Gastrocnemius medialis (tissue), 4 donors: ENCODE data around the gene CXCL1. TPM values are rescaled to one million over a fixed set of nuclear protein-coding genes. Genes with fewer than 3 reads are reported as not detected.

Experiments
- ATAC-seq, 2 donors: fragments of 150-250 bp; one replicate each; pipeline ENCODE4 v1.9.1; 2016
- DNase-seq, 2 donors: peaks; one replicate each; pipeline ENCODE4 v3.0.0-alpha.2; 2019
- H3K27ac ChIP-seq, 4 donors: fragments of 200-600 bp; sonication (generic); 1 replicate in 1 of 4; 2 replicates in 3 of 4; pipeline ENCODE4 v1.5.1; 2016 to 2018; ENCODE audit warnings: mild to moderate bottlenecking in 2 of 4, moderate library complexity in 1 of 4
- H3K27me3 ChIP-seq, 3 donors: fragments of 200-600 bp; sonication (generic) in 2 of 3; 1 replicate in 1 of 3; 2 replicates in 2 of 3; pipeline versions ENCODE4 v1.5.1 to v1.6.0; 2016 to 2019; ENCODE audit warnings: mild to moderate bottlenecking in 1 of 3, moderate library complexity in 1 of 3
- H3K36me3 ChIP-seq, 2 donors: fragments of 200-600 bp; sonication (generic) in 1 of 2; one replicate each; pipeline ENCODE4 v1.5.1; 2017 to 2018
- H3K4me1 ChIP-seq, 2 donors: fragments of 200-600 bp; sonication (generic) in 1 of 2; one replicate each; pipeline ENCODE4 v1.5.1; 2016 to 2017; ENCODE audit warnings: mild to moderate bottlenecking in 2 of 2
- H3K4me3 ChIP-seq, 4 donors: fragments of 200-600 bp; sonication (generic) in 3 of 4; 1 replicate in 1 of 4; 2 replicates in 3 of 4; pipeline ENCODE4 v1.5.1; 2016 to 2019; ENCODE audit warnings: mild to moderate bottlenecking in 2 of 4
- H3K9me3 ChIP-seq, 3 donors: fragments of 200-600 bp; sonication (generic) in 2 of 3; 1 replicate in 1 of 3; 2 replicates in 2 of 3; pipeline ENCODE4 v1.5.1; 2016 to 2019
- CTCF ChIP-seq, 5 experiments: fragments of 450-650 bp in 3 of 5; fragments of 200-600 bp in 2 of 5; sonication (generic) in 2 of 5; IDR thresholded peaks in 4 of 5; conservative IDR thresholded peaks in 1 of 5; 1 replicate in 4 of 5; 2 replicates in 1 of 5; pipeline ENCODE4 v1.5.1; 2016 to 2019; ENCODE audit warnings: antibody characterized with exemption in 5 of 5, mild to moderate bottlenecking in 3 of 5, moderate library complexity in 3 of 5
- POLR2A ChIP-seq, 2 donors: fragments of 450-650 bp; IDR thresholded peaks; one replicate each; pipeline ENCODE4 v1.6.1; 2017; ENCODE audit warnings: antibody characterized with exemption in 2 of 2, mild to moderate bottlenecking in 2 of 2, moderate library complexity in 2 of 2
- in situ Hi-C, 4 donors: fragments of 200-750 bp; cut with MboI; loops; one replicate each; pipeline versions ENCODE4 v1.15.0 to v1.8.0; 2017; ENCODE audit warnings: low sequenced_read_pairs in 4 of 4
- intact Hi-C: fragments of 100-400 bp; cut with DNase I; formaldehyde crosslinking; loops from one replicate; pipeline ENCODE4 v1.15.1; 2023; ENCODE audit warnings: low total_unique reads
- total RNA-seq, 4 donors: library from RNA; depleted of rRNA; stranded (reverse); fragments of >200 nt; gene quantifications; one replicate each; pipeline versions ENCODE4 v1.1.0 to v1.2.3, GENCODE V29; 2016

Gene CXCL1
- total RNA-seq, 4 donors from 2014 or later: 2.7 to 3.2 TPM; not detected in 2

- ATAC-seq (no peak), DNase-seq (no peak)
- no peak for TF ChIP-seq POLR2A (IDR thresholded peaks at IDR 0.05)
- Histone ChIP-seq H3K36me3 (no peaks in the 10 kb centered on the region), H3K27me3 (peaks cover 0 to 4% (median 0%) of the 10 kb centered on the region in 3 donors), H3K9me3 (no peaks in the 10 kb centered on the region), H3K4me1 (no peaks in the 10 kb centered on the region), H3K27ac (no peak overlapping the region), H3K4me3 (no peak overlapping the region)
- in situ Hi-C loops: no loop called here
- intact Hi-C loops: no loop called here
Measured at GRCh38 chr4:73848183-73848777, 20.9 kb upstream of the CXCL1 start.

- Histone ChIP-seq H3K27me3 (peaks cover 0 to 5% (median 0%) of the 10 kb centered on the region in 3 donors), H3K36me3 (no peaks in the 10 kb centered on the region), H3K9me3 (no peaks in the 10 kb centered on the region), H3K4me3 (no peak overlapping the region), H3K27ac (no peak overlapping the region), H3K4me1 (no peaks in the 10 kb centered on the region)
- no peak for TF ChIP-seq POLR2A (IDR thresholded peaks at IDR 0.05)
- TF ChIP-seq CTCF (IDR thresholded peaks at IDR 0.05 in 4 of 5, conservative IDR thresholded peaks at IDR 0.05 in 1 of 5): no peak
- DNase-seq (no peak), ATAC-seq (no peak)
- in situ Hi-C loops (no loop called here), intact Hi-C loops (no loop called here)
Measured at GRCh38 chr4:73850261-73850970, 18.8 kb upstream of the CXCL1 start.

GRCh38 chr4:73851293-73851692 lies 17.9 kb upstream of the CXCL1 start:
- Histone ChIP-seq H3K4me1 (no peaks in the 10 kb centered on the region), H3K36me3 (no peaks in the 10 kb centered on the region), H3K4me3 (no peak overlapping the region), H3K9me3 (no peaks in the 10 kb centered on the region), H3K27me3 (peaks cover 0 to 5% (median 0%) of the 10 kb centered on the region in 3 donors), H3K27ac (no peak overlapping the region)
- ATAC-seq: no peak
- intact Hi-C loops (no loop called here), in situ Hi-C loops (no loop called here)
- TF ChIP-seq CTCF (IDR thresholded peaks at IDR 0.05 in 4 of 5, conservative IDR thresholded peaks at IDR 0.05 in 1 of 5) (no peak), POLR2A (IDR thresholded peaks at IDR 0.05) (no peak)
- no peak for DNase-seq

- in situ Hi-C loops (no loop called here), intact Hi-C loops (no loop called here)
- Histone ChIP-seq H3K36me3 (no peaks in the 10 kb centered on the region), H3K4me1 (no peaks in the 10 kb centered on the region), H3K27ac (no peak overlapping the region), H3K4me3 (no peak overlapping the region), H3K27me3 (peaks cover 0 to 5% (median 0%) of the 10 kb centered on the region in 3 donors), H3K9me3 (no peaks in the 10 kb centered on the region)
- DNase-seq (no peak), ATAC-seq (no peak)
- TF ChIP-seq POLR2A (IDR thresholded peaks at IDR 0.05) (no peak), CTCF (IDR thresholded peaks at IDR 0.05 in 4 of 5, conservative IDR thresholded peaks at IDR 0.05 in 1 of 5) (no peak)
Measured at GRCh38 chr4:73852771-73853170, 16.4 kb upstream of the CXCL1 start.

- in situ Hi-C loops: no loop called here
- no peaks in the 10 kb centered on the region for H3K9me3 ChIP-seq
- no peaks in the 10 kb centered on the region for H3K4me1 ChIP-seq
- H3K36me3 ChIP-seq: no peaks in the 10 kb centered on the region
- peaks cover 0 to 5% (median 0%) of the 10 kb centered on the region in 3 donors for H3K27me3 ChIP-seq
- no peak for DNase-seq
- no peak for ATAC-seq
- no peak for TF ChIP-seq POLR2A (IDR thresholded peaks at IDR 0.05)
- no peak for TF ChIP-seq CTCF (IDR thresholded peaks at IDR 0.05 in 4 of 5, conservative IDR thresholded peaks at IDR 0.05 in 1 of 5)
- intact Hi-C loops: no loop called here
- no peak within 1 kb of the TSS for H3K27ac ChIP-seq
- no peak within 1 kb of the TSS for H3K4me3 ChIP-seq
Measured at GRCh38 chr4:73853246-73853704, 15.9 kb upstream of the CXCL1 start, which contains the start of gene PF4V1. PF4V1 (plus strand) TSS chr4:73853296; CDS start chr4:73853363, 67 bp downstream.
